OCI-LY1 (cell line): Measurements from ENCODE around the gene ACAA2.

Source experiments
- H2AFZ ChIP-seq: fragments of 200-600 bp; sonication (generic), shearing (Covaris generic); 2 replicates; pipeline ENCODE4 v1.6.0; 2014; ENCODE audit warnings: antibody characterized with exemption, mild to moderate bottlenecking, low read length
- H3F3A ChIP-seq: fragments of 200-600 bp; sonication (generic), shearing (Covaris generic); 2 replicates; pipeline ENCODE4 v1.6.0; 2014; ENCODE audit warnings: mild to moderate bottlenecking, antibody characterized with exemption, low read length, moderate library complexity; ENCODE audit not compliant: insufficient read depth
- H3K27ac ChIP-seq: fragments of 200-600 bp; sonication (generic); 2 replicates; pipeline ENCODE4 v1.5.1; 2014; ENCODE audit warnings: low read length, mixed run types, mild to moderate bottlenecking, low read depth; ENCODE audit not compliant: poor library complexity, severe bottlenecking
- H3K27me3 ChIP-seq: fragments of 200-600 bp; sonication (generic); 2 replicates; pipeline ENCODE4 v1.6.0; 2014; ENCODE audit warnings: antibody characterized with exemption, mild to moderate bottlenecking, low read length, moderate library complexity; ENCODE audit not compliant: insufficient read depth
- H3K36me3 ChIP-seq: fragments of 200-600 bp; sonication (generic); 2 replicates; pipeline ENCODE4 v1.6.1; 2014; ENCODE audit warnings: mild to moderate bottlenecking, antibody characterized with exemption, low read length, moderate library complexity, mixed read lengths; ENCODE audit not compliant: insufficient read depth
- H3K4me1 ChIP-seq: fragments of 200-600 bp; sonication (generic); 2 replicates; pipeline ENCODE4 v1.5.1; 2014; ENCODE audit warnings: mild to moderate bottlenecking, low read length, moderate library complexity; ENCODE audit not compliant: insufficient read depth, severe bottlenecking
- H3K4me2 ChIP-seq: fragments of 200-600 bp; sonication (generic), shearing (Covaris generic); 2 replicates; pipeline ENCODE4 v1.6.1; 2014; ENCODE audit warnings: low read length
- H3K4me3 ChIP-seq: fragments of 200-600 bp; sonication (generic); 2 replicates; pipeline ENCODE4 v1.5.1; 2014; ENCODE audit warnings: low read length, low read depth, mild to moderate bottlenecking, mixed read lengths; ENCODE audit not compliant: poor library complexity, severe bottlenecking
- H3K79me2 ChIP-seq: fragments of 200-600 bp; shearing (Covaris generic); 2 replicates; pipeline ENCODE4 v1.6.1; 2016; ENCODE audit warnings: mixed run types, low read length, mixed read lengths; ENCODE audit not compliant: insufficient read depth
- H3K9ac ChIP-seq: fragments of 200-600 bp; sonication (generic), shearing (Covaris generic); 2 replicates; pipeline ENCODE4 v1.6.1; 2014; ENCODE audit warnings: mild to moderate bottlenecking, low read length, mixed read lengths
- H3K9me2 ChIP-seq: fragments of 200-600 bp; sonication (generic), shearing (Covaris generic); 2 replicates; pipeline ENCODE4 v1.6.1; 2014; ENCODE audit warnings: low read depth, mild to moderate bottlenecking, low read length, mixed read lengths
- H3K9me3 ChIP-seq: fragments of 200-600 bp; shearing (Covaris generic); 2 replicates; pipeline ENCODE4 v1.6.1; 2014; ENCODE audit warnings: low read length, mixed read lengths
- H4K20me1 ChIP-seq: fragments of 200-600 bp; sonication (generic), shearing (Covaris generic); 2 replicates; pipeline ENCODE4 v1.6.0; 2016; ENCODE audit warnings: mild to moderate bottlenecking, low read length; ENCODE audit not compliant: insufficient read depth
- EZH2 ChIP-seq: fragments of 200-600 bp; sonication (generic), shearing (Covaris generic); IDR thresholded peaks from 2 replicates; pipeline ENCODE4 v1.8.0; 2017; ENCODE audit warnings: borderline replicate concordance, mixed run types, mild to moderate bottlenecking, antibody characterized with exemption, low read length, moderate library complexity, mixed read lengths
- TF ChIP-seq, protein P1 (sequence below): fragments of 200-600 bp; sonication (generic), shearing (Covaris generic); IDR thresholded peaks from 2 replicates; pipeline ENCODE4 v1.5.1; 2017; ENCODE audit warnings: mild to moderate bottlenecking, antibody characterized with exemption, low read length, moderate library complexity, mixed read lengths

ACAA2 gene

DNA sequence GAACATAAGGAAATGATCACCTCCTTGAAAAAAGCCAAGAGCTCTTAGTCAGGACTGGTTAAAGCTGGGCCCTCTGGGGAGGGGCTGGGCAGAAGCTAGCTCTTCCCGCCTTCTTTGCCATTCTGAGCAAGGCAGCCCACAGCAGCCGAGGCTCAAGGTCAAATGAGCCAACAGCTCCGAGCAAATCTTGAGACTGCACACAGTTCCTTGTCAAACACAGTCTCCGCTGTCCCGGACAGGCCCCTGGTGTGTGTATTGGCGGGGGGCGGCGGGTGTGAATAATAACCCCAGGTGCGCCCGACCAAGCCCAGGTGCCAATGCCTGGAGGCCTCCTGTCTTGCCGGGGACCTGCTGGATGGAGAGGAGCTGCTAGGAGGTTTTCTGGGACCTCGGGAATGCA lies 46.4 kb upstream of the ACAA2 start:
- H3K27ac ChIP-seq = no peak overlapping the region
- H3K4me2 ChIP-seq = no peak overlapping the region
- no peaks in the 10 kb centered on the region for H3K36me3 ChIP-seq
- no peak overlapping the region for H3K4me3 ChIP-seq
- TF ChIP-seq, protein P1, sequence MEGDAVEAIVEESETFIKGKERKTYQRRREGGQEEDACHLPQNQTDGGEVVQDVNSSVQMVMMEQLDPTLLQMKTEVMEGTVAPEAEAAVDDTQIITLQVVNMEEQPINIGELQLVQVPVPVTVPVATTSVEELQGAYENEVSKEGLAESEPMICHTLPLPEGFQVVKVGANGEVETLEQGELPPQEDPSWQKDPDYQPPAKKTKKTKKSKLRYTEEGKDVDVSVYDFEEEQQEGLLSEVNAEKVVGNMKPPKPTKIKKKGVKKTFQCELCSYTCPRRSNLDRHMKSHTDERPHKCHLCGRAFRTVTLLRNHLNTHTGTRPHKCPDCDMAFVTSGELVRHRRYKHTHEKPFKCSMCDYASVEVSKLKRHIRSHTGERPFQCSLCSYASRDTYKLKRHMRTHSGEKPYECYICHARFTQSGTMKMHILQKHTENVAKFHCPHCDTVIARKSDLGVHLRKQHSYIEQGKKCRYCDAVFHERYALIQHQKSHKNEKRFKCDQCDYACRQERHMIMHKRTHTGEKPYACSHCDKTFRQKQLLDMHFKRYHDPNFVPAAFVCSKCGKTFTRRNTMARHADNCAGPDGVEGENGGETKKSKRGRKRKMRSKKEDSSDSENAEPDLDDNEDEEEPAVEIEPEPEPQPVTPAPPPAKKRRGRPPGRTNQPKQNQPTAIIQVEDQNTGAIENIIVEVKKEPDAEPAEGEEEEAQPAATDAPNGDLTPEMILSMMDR = no peak
- no peak for TF ChIP-seq EZH2
- H3F3A ChIP-seq = no peaks in the 10 kb centered on the region
- H3K4me1 ChIP-seq = no peaks in the 10 kb centered on the region
- H3K27me3 ChIP-seq = no peaks in the 10 kb centered on the region
- H3K9me2 ChIP-seq = no peaks in the 10 kb centered on the region
- H3K9ac ChIP-seq = no peak overlapping the region
- no peaks in the 10 kb centered on the region for H3K79me2 ChIP-seq
- no peaks in the 10 kb centered on the region for H4K20me1 ChIP-seq
- H2AFZ ChIP-seq = no peak overlapping the region
- H3K9me3 ChIP-seq = no peaks in the 10 kb centered on the region

DNA sequence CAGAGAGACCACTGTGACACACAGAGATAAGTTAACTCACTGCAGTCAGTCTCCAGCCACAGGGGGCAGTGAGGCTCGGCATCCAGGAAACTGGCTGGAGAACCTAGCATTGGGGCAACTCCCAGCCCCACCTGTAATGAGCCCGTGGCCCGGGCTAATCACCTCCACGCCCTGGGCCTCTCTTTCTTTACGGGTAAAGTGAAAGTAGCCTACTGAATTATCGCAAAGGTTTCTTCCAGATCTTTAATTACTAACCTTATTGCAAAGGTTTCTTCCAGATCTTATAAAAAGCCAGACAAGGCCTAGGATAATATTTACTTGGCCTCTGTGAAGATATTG lies 45.7 kb upstream of the ACAA2 start:
- H3K4me3 ChIP-seq = no peak overlapping the region
- no peaks in the 10 kb centered on the region for H3F3A ChIP-seq
- H4K20me1 ChIP-seq = no peaks in the 10 kb centered on the region
- H3K27me3 ChIP-seq = no peaks in the 10 kb centered on the region
- no peaks in the 10 kb centered on the region for H3K4me1 ChIP-seq
- no peak overlapping the region for H2AFZ ChIP-seq
- H3K4me2 ChIP-seq = no peak overlapping the region
- TF ChIP-seq, protein P1 = no peak
- TF ChIP-seq EZH2 = no peak
- no peaks in the 10 kb centered on the region for H3K9me3 ChIP-seq
- H3K9ac ChIP-seq = no peak overlapping the region
- no peak overlapping the region for H3K27ac ChIP-seq
- no peaks in the 10 kb centered on the region for H3K79me2 ChIP-seq
- no peaks in the 10 kb centered on the region for H3K36me3 ChIP-seq
- no peaks in the 10 kb centered on the region for H3K9me2 ChIP-seq

DNA sequence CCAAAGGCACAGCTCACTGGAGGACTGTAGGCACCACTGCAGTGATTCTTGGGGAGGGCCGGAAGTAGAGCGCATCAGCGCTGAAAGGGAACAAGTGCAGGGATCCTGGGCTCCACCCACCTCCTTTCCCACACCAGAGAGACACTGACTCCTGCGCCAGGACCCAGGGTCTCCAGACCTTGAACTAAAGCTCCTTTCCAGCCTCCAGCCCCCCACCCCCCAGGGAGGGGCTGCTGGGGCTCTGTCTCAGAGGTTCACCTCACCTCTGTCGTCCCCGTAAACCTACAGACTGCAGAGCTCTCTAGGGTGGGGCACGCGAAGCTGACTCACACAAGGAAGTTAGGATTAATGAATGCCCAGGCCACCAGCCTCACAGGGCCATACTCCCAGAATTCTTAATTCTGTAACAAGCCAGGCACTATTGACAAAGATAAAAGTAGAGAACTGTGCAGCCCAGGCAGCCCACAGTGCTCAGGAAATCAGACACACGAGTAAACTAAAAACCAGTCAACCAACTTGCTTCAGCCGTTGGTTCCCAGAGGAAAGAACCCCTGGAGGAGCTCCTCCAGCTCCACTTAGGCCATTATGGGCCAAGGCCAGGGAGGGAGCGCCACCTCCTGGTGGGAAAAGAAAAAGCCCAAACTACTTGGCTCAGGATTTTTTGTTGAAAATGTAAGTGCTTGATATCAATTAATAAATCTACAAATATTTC lies 45.1 kb upstream of the ACAA2 start:
- no peaks in the 10 kb centered on the region for H3K27me3 ChIP-seq
- TF ChIP-seq, protein P1 = peak; percentile 91
- TF ChIP-seq EZH2 = no peak
- no peak overlapping the region for H3K27ac ChIP-seq
- H2AFZ ChIP-seq = no peak overlapping the region
- no peaks in the 10 kb centered on the region for H4K20me1 ChIP-seq
- no peaks in the 10 kb centered on the region for H3K9me2 ChIP-seq
- H3F3A ChIP-seq = no peaks in the 10 kb centered on the region
- H3K4me3 ChIP-seq = no peak overlapping the region
- H3K4me1 ChIP-seq = no peaks in the 10 kb centered on the region
- H3K79me2 ChIP-seq = no peaks in the 10 kb centered on the region
- H3K4me2 ChIP-seq = no peak overlapping the region
- H3K9ac ChIP-seq = no peak overlapping the region
- no peaks in the 10 kb centered on the region for H3K36me3 ChIP-seq
- no peaks in the 10 kb centered on the region for H3K9me3 ChIP-seq
